H7 (cell line): ENCODE results near the gene C7orf57. TPM values are rescaled to one million over a fixed set of nuclear protein-coding genes. Genes with fewer than 3 reads are reported as not detected.

Source experiments
- DNase-seq: peaks from one replicate; pipeline ENCODE4 v3.0.0; 2012
- H3K27me3 ChIP-seq: 2 replicates; pipeline ENCODE4 v1.6.0; 2011; ENCODE audit warnings: mild to moderate bottlenecking, low read length; ENCODE audit not compliant: control insufficient read depth, insufficient read depth
- H3K36me3 ChIP-seq: replicated peaks from 2 replicates; pipeline ENCODE4 v1.5.1; 2011; ENCODE audit warnings: low read length; ENCODE audit not compliant: control insufficient read depth, insufficient read depth
- H3K4me3 ChIP-seq: 2 replicates; pipeline ENCODE4 v1.5.1; 2011; ENCODE audit warnings: low read depth, mild to moderate bottlenecking, control low read depth, low read length, moderate library complexity; ENCODE audit not compliant: insufficient read depth
- total RNA-seq: library from RNA; depleted of rRNA; stranded (reverse); fragments of >200 nt; shearing (Covaris generic); gene quantifications from 2 replicates; pipeline ENCODE4 v1.2.3, GENCODE V29; 2014; rRNA removed

C7orf57 gene
- total RNA-seq, 1 experiment from 2014 or later: 0.35 TPM

- peak; percentile 68 for DNase-seq
- peaks cover 39% of the 10 kb centered on the region for H3K36me3 ChIP-seq
- no peaks in the 10 kb centered on the region for H3K27me3 ChIP-seq
- no peak overlapping the region for H3K4me3 ChIP-seq
Observed at GRCh38 chr7:48101968-48102367, 66.6 kb downstream of the C7orf57 start.

DNA sequence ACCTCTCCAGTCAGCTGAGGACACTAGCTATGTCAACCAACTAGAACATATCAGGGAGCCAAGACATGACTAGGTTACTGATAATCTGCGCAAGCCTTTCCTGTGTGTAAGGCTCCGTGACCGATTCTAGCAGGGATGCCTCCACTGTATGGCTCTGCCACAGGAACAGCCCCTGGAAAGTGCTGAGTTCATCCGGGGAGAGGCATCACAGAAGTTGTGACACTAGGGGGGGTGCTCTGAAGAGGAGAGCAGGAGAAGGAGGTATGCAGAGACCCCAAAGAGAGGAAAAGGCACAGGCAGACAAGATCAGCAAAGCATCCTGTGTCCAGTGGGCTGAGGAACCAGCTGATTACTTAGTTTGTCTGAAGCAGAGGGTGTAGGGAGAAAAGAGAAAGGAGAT is 67.2 kb downstream of the C7orf57 start:
- Histone ChIP-seq H3K36me3 (peaks cover 43% of the 10 kb centered on the region), H3K27me3 (no peaks in the 10 kb centered on the region), H3K4me3 (no peak overlapping the region)
- no peak for DNase-seq

GRCh38 chr7:48105045-48105444 is 69.7 kb downstream of the C7orf57 start:
- DNase-seq: no peak
- H3K4me3 ChIP-seq: no peak overlapping the region
- H3K36me3 ChIP-seq: peaks cover 43% of the 10 kb centered on the region
- no peaks in the 10 kb centered on the region for H3K27me3 ChIP-seq

- DNase-seq: no peak
- Histone ChIP-seq H3K36me3 (peaks cover 39% of the 10 kb centered on the region), H3K4me3 (no peak overlapping the region), H3K27me3 (no peaks in the 10 kb centered on the region)
Observed at GRCh38 chr7:48106906-48107659, 71.7 kb downstream of the C7orf57 start.

DNA sequence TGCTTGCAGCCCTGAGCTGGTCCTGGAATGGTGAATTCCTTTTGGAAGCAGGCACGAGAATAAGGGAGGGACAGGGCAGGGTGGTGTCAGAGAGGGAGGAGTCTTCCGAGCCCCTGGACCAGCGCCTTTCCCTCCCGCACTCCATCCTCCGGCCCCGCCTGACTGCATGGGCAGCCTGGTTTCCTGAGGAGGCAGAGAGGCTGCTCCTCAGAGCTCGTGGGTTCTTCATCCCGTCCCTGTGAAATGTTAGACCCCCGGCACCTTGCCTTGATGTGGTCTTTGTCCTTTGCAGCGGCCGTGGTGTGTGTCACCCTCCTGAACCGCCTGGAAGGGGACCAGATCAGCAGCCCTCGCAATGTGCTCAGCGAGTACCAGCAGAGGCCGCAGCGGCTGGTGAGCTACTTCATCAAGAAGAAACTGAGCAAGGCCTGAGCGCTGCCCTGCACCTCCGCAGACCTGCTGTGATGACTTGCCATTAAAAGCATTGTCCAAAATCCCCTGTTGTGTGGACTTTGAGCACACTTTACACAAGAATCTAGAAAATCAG is 72.7 kb downstream of the C7orf57 start:
- no peak for DNase-seq
- Histone ChIP-seq H3K27me3 (no peaks in the 10 kb centered on the region), H3K4me3 (no peak overlapping the region), H3K36me3 (peaks cover 31% of the 10 kb centered on the region)

DNA sequence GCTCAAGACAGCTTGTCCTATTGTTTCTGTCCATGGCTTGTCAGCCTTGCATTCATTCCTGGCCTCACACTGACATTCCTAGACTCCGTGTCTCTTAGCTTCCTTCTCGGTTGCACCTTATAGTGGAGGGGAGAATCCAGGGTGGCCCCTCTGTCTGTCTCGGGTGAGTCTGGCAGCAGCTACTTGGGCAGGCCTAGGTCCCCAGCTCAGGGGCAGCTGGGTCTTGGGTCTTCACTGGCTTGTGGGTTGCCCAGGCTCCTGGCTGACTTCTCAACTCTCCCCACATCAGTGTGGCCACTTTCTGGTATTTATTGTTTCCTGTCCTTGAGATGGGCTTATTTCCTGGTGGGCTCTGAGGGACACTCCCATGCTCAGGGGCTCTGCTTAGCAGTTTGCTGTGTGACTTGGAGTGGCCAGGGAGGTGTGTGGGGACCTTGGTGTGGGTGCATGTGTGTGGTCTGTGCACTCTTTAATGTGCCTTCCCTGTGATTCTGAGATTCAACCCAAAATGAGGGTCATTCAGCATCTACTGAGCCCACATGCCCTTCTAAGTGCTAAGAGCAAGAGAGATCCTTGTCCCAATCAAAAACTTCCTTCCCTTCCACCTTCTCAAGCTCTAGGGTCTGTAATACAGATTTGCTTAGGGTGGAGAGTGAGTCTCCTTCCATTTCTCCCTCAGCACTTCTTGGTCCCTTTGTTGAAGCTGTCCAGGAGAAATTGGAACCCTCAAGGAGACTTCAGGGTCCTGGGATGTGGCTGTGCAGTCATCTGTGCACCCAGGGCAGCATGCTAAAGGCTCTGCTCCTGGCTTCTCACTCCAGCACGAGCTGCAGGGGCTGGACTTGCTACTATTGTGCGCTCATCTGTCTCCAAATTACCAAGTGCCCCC is 73.9 kb downstream of the C7orf57 start:
- peaks cover 24% of the 10 kb centered on the region for H3K36me3 ChIP-seq
- H3K27me3 ChIP-seq: no peaks in the 10 kb centered on the region
- no peak overlapping the region for H3K4me3 ChIP-seq
- DNase-seq: no peak

GRCh38 chr7:48109848-48110663 is 74.7 kb downstream of the C7orf57 start:
- H3K27me3 ChIP-seq: no peaks in the 10 kb centered on the region
- H3K36me3 ChIP-seq: peaks cover 22% of the 10 kb centered on the region
- no peak overlapping the region for H3K4me3 ChIP-seq
- peak; percentile 87 for DNase-seq

GRCh38 chr7:48110868-48111267 is 75.5 kb downstream of the C7orf57 start:
- Histone ChIP-seq H3K36me3 (peaks cover 19% of the 10 kb centered on the region), H3K27me3 (no peaks in the 10 kb centered on the region), H3K4me3 (no peak overlapping the region)
- DNase-seq: no peak

Other genes starting within 250 kb of the C7orf57 start
- 0.07 and 0.15 TPM in 2 replicates for gene PKD1L1, start 87.1 kb upstream of the C7orf57 start, total RNA-seq
- 12.2 and 15.9 TPM in 2 replicates for gene HUS1, start 55.9 kb upstream of the C7orf57 start, total RNA-seq
- gene SUN3, start 6.4 kb upstream of the C7orf57 start, total RNA-seq: not detected in 2 replicates
- 32.7 and 46.1 TPM in 2 replicates for gene UPP1, start 53.7 kb downstream of the C7orf57 start, total RNA-seq
- gene ABCA13, start 135.9 kb downstream of the C7orf57 start, total RNA-seq: not detected in 2 replicates